HFFc6 (cell line): Measurements from ENCODE around the gene ACMSD. TPM values are rescaled to one million over a fixed set of nuclear protein-coding genes. Genes with fewer than 3 reads are reported as not detected.

Experiments
- DNase-seq: peaks from one replicate; pipeline ENCODE4 v3.0.0-alpha.2; 2018
- H3K27ac Mint-ChIP-seq: 2 replicates; pipeline ENCODE4 v1.8.0; 2020; ENCODE audit warnings: mild to moderate bottlenecking, mixed read lengths
- H3K27me3 Mint-ChIP-seq: 2 replicates; pipeline ENCODE4 v1.8.0; 2021; ENCODE audit warnings: mild to moderate bottlenecking, moderate library complexity, mixed read lengths; ENCODE audit not compliant: insufficient read depth
- H3K36me3 Mint-ChIP-seq: 2 replicates; pipeline ENCODE4 v1.8.0; 2021; ENCODE audit warnings: low read depth, mixed read lengths
- H3K4me1 Mint-ChIP-seq: 2 replicates; pipeline ENCODE4 v1.8.0; 2020; ENCODE audit warnings: low read depth, mixed read lengths
- H3K4me3 Mint-ChIP-seq: 2 replicates; pipeline ENCODE4 v1.8.0; 2020; ENCODE audit warnings: mild to moderate bottlenecking, moderate library complexity, mixed read lengths
- H3K9me3 Mint-ChIP-seq: 2 replicates; pipeline ENCODE4 v1.8.0; 2020; ENCODE audit warnings: mild to moderate bottlenecking, mixed read lengths
- CTCF ChIP-seq: fragments of 200-600 bp; sonication (generic); IDR thresholded peaks from 2 replicates; pipeline ENCODE4 v1.5.0; 2021; ENCODE audit warnings: antibody characterized with exemption, mild to moderate bottlenecking
- total RNA-seq, 6 experiments: library from RNA; stranded (reverse); fragmentation: NEBNext Ultra II Directional; extraction: Animal tissue kit (Norgen Biotek cat#: 25700); gene quantifications; 2 replicates in 1 of 6; 3 replicates in 5 of 6; pipeline ENCODE4 v1.2.3, GENCODE V29; 2021

ACMSD gene
- total RNA-seq, 6 experiments from 2014 or later = not detected

- Mint-ChIP-seq H3K27ac (no peak overlapping the region), H3K4me1 (peaks cover 6% of the 10 kb centered on the region), H3K36me3 (no peaks in the 10 kb centered on the region), H3K27me3 (peaks cover 9% of the 10 kb centered on the region), H3K9me3 (no peaks in the 10 kb centered on the region), H3K4me3 (no peak overlapping the region)
- no peak for TF ChIP-seq CTCF
- peak; percentile 2 for DNase-seq
Measured at GRCh38 chr2:134852518-134852917, 14.1 kb downstream of the ACMSD start.

DNA sequence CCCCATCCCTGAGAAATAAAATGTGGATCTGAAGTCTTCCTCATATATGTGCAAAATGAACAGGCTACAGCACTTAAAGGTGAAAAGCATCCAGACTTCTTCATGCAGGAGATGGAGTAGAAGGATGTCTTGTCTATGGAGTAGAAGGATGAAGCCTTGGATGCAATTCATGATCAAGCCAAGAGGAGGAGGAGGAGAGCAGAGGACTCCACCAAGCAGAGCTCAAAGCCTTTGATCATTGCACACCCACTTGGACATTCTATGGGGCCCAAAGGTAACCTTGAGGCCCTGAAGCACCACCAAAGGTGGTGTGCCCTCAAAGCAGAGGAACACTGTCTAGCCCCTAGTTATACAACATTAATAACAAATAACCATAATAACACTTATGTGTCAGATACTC, 17.3 kb downstream of the ACMSD start:
- Mint-ChIP-seq H3K27ac (no peak overlapping the region), H3K27me3 (peaks cover 9% of the 10 kb centered on the region), H3K4me1 (peaks cover 6% of the 10 kb centered on the region), H3K9me3 (no peaks in the 10 kb centered on the region), H3K36me3 (no peaks in the 10 kb centered on the region), H3K4me3 (no peak overlapping the region)
- TF ChIP-seq CTCF = peak; percentile 10; the same call in 1 of the 2 replicates
- no peak for DNase-seq

DNA sequence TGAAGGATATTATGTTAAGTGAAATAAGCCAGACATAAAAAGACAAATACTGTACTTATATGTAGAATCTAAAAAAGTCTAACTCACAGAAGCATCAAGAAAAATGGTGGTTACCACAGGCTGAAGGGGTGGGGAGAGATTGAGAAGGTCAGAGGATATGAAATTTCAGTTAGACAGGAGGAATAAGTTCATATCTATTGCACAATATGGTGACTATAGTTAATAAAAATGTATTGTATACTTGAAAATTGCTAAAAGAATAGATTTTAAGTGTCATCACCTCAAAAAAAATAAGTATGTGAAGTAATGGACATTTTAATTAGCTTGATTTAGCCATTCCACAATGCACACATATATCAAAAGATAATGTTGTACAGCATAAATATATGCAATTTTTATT, 19.8 kb downstream of the ACMSD start:
- no peak overlapping the region for H3K27ac Mint-ChIP-seq
- no peak overlapping the region for H3K4me3 Mint-ChIP-seq
- H3K27me3 Mint-ChIP-seq = peaks cover 11% of the 10 kb centered on the region
- DNase-seq = no peak
- no peak for TF ChIP-seq CTCF
- no peaks in the 10 kb centered on the region for H3K4me1 Mint-ChIP-seq
- H3K36me3 Mint-ChIP-seq = no peaks in the 10 kb centered on the region
- H3K9me3 Mint-ChIP-seq = no peaks in the 10 kb centered on the region

GRCh38 chr2:134861173-134861572, 22.8 kb downstream of the ACMSD start:
- H3K4me3 Mint-ChIP-seq = no peak overlapping the region
- peaks cover 1% of the 10 kb centered on the region for H3K4me1 Mint-ChIP-seq
- H3K27me3 Mint-ChIP-seq = peaks cover 6% of the 10 kb centered on the region
- no peaks in the 10 kb centered on the region for H3K36me3 Mint-ChIP-seq
- DNase-seq = no peak
- H3K27ac Mint-ChIP-seq = no peak overlapping the region
- no peaks in the 10 kb centered on the region for H3K9me3 Mint-ChIP-seq
- no peak for TF ChIP-seq CTCF

DNA sequence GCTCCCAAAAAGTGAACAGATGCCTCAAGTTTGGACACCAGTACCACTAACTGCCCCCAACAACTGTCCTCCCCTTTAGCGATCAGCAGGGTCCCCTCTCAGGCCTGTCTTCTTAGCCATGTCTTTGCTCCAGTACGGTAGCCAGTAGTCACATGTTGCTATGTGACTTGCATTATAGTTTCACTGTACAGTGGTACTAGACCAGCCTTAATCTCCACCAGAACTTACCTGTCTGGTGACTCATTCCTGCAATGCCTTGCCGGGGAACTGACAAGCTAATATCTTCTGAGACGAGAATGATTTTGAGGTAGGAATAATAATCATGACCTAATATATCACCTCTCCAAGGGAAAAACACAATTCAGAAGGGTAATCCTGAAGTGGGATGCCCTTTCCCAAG, 23.7 kb downstream of the ACMSD start:
- no peak overlapping the region for H3K4me3 Mint-ChIP-seq
- TF ChIP-seq CTCF = no peak
- no peak overlapping the region for H3K27ac Mint-ChIP-seq
- H3K9me3 Mint-ChIP-seq = no peaks in the 10 kb centered on the region
- no peaks in the 10 kb centered on the region for H3K36me3 Mint-ChIP-seq
- DNase-seq = no peak
- peaks cover 6% of the 10 kb centered on the region for H3K27me3 Mint-ChIP-seq
- peaks cover 10% of the 10 kb centered on the region for H3K4me1 Mint-ChIP-seq

DNA sequence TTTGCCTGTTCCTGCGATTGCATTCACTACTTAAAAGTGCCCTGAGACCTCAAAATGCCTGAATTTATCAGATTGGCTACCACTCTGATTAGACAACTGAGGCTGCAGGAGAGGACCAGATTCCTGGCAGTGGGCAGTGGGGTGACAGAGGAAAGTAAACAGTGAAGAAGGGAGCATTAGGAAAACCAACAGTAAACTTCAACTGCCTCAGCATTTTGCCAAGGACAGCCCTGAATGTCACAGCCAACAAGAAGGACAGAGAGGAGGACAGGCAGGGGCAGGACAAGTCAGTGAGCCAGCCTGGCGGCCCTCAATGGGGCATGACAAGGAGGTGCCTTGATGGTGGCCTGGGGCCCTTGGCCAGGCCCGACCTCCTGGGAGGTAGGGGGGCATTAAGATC, 24.3 kb downstream of the ACMSD start:
- peaks cover 16% of the 10 kb centered on the region for H3K4me1 Mint-ChIP-seq
- no peak for DNase-seq
- TF ChIP-seq CTCF = no peak
- no peaks in the 10 kb centered on the region for H3K36me3 Mint-ChIP-seq
- no peak overlapping the region for H3K4me3 Mint-ChIP-seq
- no peaks in the 10 kb centered on the region for H3K9me3 Mint-ChIP-seq
- H3K27ac Mint-ChIP-seq = no peak overlapping the region
- peaks cover 6% of the 10 kb centered on the region for H3K27me3 Mint-ChIP-seq
